Posterior cingulate gyrus (tissue), 11 donors: Measurements from ENCODE around the gene LAMA3.

ENCODE experiments used
- DNase-seq, 10 donors: peaks; one replicate each; pipeline versions ENCODE4 v3.0.0 to v3.0.0-alpha.2; 2020 to 2021; ENCODE audit warnings: mixed read lengths in 3 of 10
- intact Hi-C: fragments of 100-400 bp; cut with DNase I; formaldehyde crosslinking; loops from one replicate; pipeline ENCODE4 v1.15.1; 2023

Gene LAMA3

GRCh38 chr18:23982155-23983079, 293.2 kb downstream of the LAMA3 start:
- DNase-seq = peak in 1 of 10 donors; percentile 16
- intact Hi-C loops = no loop called here

GRCh38 chr18:23983112-23983511, 293.9 kb downstream of the LAMA3 start:
- no peak for DNase-seq
- intact Hi-C loops = no loop called here

- intact Hi-C loops = no loop called here
- DNase-seq = no peak
Observed at GRCh38 chr18:23986600-23987359, 297.5 kb downstream of the LAMA3 start.

- no peak for DNase-seq
- intact Hi-C loops = no loop called here
Observed at GRCh38 chr18:23990474-23991410, 301.5 kb downstream of the LAMA3 start.

GRCh38 chr18:23992089-23992940, 303.1 kb downstream of the LAMA3 start:
- DNase-seq = peak in 5 of 10 donors; percentile 20 to 84 (median 39)
- intact Hi-C loops = no loop called here

GRCh38 chr18:23992941-23993280, 303.7 kb downstream of the LAMA3 start:
- intact Hi-C loops = no loop called here
- no peak for DNase-seq

- intact Hi-C loops = no loop called here
- DNase-seq = no peak
Observed at GRCh38 chr18:23994361-23994902, 305.2 kb downstream of the LAMA3 start.

GRCh38 chr18:23995180-23995579, 305.9 kb downstream of the LAMA3 start:
- DNase-seq = no peak
- intact Hi-C loops = no loop called here

- no peak for DNase-seq
- intact Hi-C loops = no loop called here
Observed at GRCh38 chr18:23998018-23998417, 308.8 kb downstream of the LAMA3 start.

GRCh38 chr18:23998820-23999219, 309.6 kb downstream of the LAMA3 start:
- DNase-seq = no peak
- intact Hi-C loops = no loop called here

- intact Hi-C loops = no loop called here
- no peak for DNase-seq
Observed at GRCh38 chr18:24000613-24001490, 311.6 kb downstream of the LAMA3 start.

GRCh38 chr18:24002479-24002878, 313.2 kb downstream of the LAMA3 start:
- intact Hi-C loops = no loop called here
- no peak for DNase-seq

- intact Hi-C loops = no loop called here
- no peak for DNase-seq
Observed at GRCh38 chr18:24003288-24003687, 314.0 kb downstream of the LAMA3 start.

- intact Hi-C loops = no loop called here
- no peak for DNase-seq
Observed at GRCh38 chr18:24003903-24004640, 314.8 kb downstream of the LAMA3 start.
